Motor neuron (in vitro differentiated cells): Measurements from ENCODE around the gene UQCC2. TPM values are rescaled to one million over a fixed set of nuclear protein-coding genes. Genes with fewer than 3 reads are reported as not detected.
A peak's percentile ranks its signal among the peaks of the same experiment; 100 is the strongest.

Experiments used
- ATAC-seq, 8 experiments: fragments of 200-7000 bp; cut with Tn5 transposase; replicated peaks in 6 of 8; 2 replicates each; pipeline ENCODE4 v1.8.0; 2021; ENCODE audit warnings: mild to moderate bottlenecking in 8 of 8, moderate library complexity in 8 of 8
- H3K27ac ChIP-seq, 2 donors: fragments of 250-450 bp; sonication (Bioruptor Pico); 2 replicates each; pipeline ENCODE4 v1.9.0; 2021; ENCODE audit warnings: antibody characterized with exemption in 2 of 2, mild to moderate bottlenecking in 2 of 2, moderate library complexity in 1 of 2
- H3K4me1 ChIP-seq, 2 donors: fragments of 250-450 bp; sonication (Bioruptor Pico); replicated peaks in 1 of 2; 2 replicates each; pipeline ENCODE4 v1.6.1; 2021; ENCODE audit warnings: antibody characterized with exemption in 2 of 2, mild to moderate bottlenecking in 2 of 2, moderate library complexity in 1 of 2
- H3K4me3 ChIP-seq, 5 donors: fragments of 250-450 bp; sonication (Bioruptor Pico); 2 replicates each; pipeline ENCODE4 v1.9.0; 2021; ENCODE audit warnings: antibody characterized with exemption in 5 of 5, mild to moderate bottlenecking in 5 of 5, moderate library complexity in 4 of 5
- WGBS, 10 experiments: fragments of 450-650 bp; shearing (Covaris generic); methylation state at CpG; one replicate each; pipeline ENCODE4 v1.0.0; 2022; 5-methylcytosine and 5-hydroxymethylcytosine counted together
- in situ Hi-C, 9 experiments: fragments of 400-800 bp; cut with MboI; loops; one replicate each; pipeline ENCODE4 v1.15.0; 2021; ENCODE audit warnings: low sequenced_read_pairs in 9 of 9, low pct_unique_long_range_greater_than_20kb in 2 of 9; ENCODE audit not compliant: unreplicated experiment in 9 of 9
- total RNA-seq, 8 experiments: library from RNA; unstranded; fragments of 300-600 nt; gene quantifications; 2 replicates each; pipeline versions ENCODE4 v1.2.3 to v1.2.4, GENCODE V29; 2022

UQCC2 gene
- total RNA-seq = 100 to 1,000 TPM in 2 of 8 experiments, 10 to 100 TPM in 6; 53.4 to 130 (median 71.2) TPM

DNA sequence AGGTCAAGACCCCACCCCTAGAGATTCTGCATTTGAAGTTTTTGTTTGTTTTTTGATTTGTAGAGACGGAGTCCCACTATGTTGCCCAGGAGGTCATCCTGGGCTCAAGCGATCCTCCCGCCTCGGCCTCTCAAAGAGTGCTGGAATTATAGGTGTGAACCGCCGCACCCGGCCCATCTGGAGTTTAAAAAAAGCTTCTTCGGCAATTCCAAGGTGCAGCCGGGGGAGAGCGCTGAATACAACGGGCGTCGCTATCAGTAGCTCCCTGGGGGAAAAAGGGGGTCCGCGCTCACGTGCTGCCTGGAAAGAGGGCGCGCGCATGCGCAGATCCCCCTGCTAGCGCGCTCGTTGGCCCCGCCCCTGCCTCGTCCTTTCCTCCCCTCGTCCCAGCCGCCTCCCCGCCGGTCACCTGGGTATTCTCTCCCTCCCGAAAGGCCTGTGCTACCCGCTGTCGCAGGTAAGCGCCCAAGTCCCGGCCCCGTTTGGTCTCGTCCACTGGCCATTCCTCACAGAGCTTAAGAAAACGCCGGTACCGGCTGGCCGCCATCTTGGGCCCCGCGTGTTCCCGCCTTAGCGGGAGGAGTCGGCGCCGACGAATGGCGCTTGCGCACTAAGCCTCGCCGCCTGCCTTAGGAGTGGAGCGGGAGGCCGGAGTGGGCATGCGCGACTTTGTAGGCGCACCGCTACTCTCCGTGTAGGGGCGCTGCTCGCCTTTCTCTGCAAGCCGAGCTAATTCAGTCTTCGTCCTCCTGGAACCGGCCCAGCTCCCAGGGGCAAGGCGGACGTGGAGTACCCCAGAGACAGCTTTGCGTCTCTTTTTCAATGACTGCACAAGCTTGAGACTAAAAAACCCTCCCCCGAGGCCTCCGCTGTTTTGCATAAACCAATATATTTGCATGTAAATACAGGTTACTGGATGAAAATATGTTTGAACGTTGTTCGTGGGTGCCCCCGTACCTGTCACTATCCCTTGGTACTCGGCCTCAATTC lies at the start of gene UQCC2:
UQCC2 (minus strand) TSS at position 561 of the 990 bp plus-strand sequence; CDS start at position 547, 14 bp downstream.
- WGBS, 10 experiments = 0 to 62% (median 20%) methylated on average over 3 to 15 of the region's 73 CpGs
- in situ Hi-C loops = loop anchor here in 1 of 9 experiments (25.0 kb wide), 1 partner anchor 451 kb away; no protein-coding TSS in a partner anchor
- Histone ChIP-seq H3K4me3 (peak within 1 kb of the TSS; percentile 66 to 95 (median 87)), H3K27ac (peak within 1 kb of the TSS; percentile 98 to 99), H3K4me1 (peaks cover 16 to 23% of the 10 kb centered on the region in 2 donors)
- ATAC-seq = peak; percentile 85 to 97 (median 95)

DNA sequence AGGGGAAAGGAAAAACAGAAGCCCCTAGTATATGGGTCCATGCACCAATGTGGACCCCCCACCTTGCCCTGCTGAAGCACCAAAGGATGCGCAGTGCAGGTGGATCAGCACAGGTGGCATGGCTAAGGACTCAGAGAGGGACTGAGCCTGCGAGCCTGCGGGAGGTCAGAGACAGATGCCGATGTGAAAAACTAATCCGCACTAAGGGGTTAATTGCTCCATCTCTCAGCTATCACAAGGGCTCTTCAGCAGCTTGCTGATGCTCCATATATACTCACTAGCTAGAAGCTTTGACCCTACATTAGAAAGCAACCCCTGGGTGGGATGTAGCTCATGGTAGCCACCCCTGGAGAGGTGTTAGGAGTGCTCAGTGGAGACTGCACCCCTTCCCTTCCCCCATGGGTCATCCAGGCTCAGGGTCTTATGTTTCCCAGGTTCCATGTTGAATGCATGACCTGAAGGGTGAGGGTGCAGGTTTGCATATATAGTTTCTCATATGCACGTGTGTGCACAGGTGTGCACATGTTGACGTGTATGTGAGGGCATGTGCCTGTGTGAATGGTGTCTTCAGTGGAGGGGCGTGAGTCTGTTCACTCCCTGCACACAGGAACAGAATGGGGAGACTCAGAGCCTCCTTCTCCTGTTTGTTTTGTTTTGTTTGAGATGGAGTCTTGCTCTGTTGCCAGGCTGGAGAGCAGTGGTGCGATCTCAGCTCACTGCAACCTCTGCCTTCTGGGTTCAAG lies 48.6 kb upstream of the UQCC2 start:
- no peak for ATAC-seq
- H3K4me3 ChIP-seq = no peak overlapping the region
- WGBS, 10 experiments = 69 to 100% (median 92%) methylated on average over 1 to 9 of the region's 9 CpGs; no CpG with 5 or more reads in 3 of the 10 experiments
- H3K4me1 ChIP-seq = peaks cover 14 to 21% of the 10 kb centered on the region in 2 donors
- H3K27ac ChIP-seq = no peak overlapping the region
- in situ Hi-C loops = loop anchor here in 7 of 9 experiments (10.0 to 25.0 kb wide), 3 partner anchors 377 to 402 kb away; partner anchors contain the start of gene GRM4 (in 3 of the 7)

DNA sequence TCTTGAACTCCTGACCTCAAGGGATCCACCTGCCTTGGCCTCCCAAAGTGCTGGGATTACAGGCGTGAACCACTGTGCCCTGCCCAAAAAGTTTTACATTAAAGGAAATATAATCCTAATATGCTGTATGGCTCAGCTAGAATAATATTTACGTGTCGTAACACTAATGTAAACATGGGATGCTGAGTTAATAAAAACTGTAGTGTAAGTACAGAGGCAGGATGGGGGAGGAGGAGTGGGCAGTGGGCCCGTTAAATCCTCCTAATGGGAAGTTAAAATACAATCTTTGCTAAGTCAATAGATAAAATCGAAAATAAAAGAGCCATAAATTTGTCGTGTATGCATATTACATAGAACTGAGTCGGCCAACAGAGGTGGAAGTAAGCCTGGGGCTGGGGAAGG lies 47.3 kb upstream of the UQCC2 start:
- Histone ChIP-seq H3K4me1 (peaks cover 27% of the 10 kb centered on the region in 2 donors), H3K27ac (no peak overlapping the region), H3K4me3 (no peak overlapping the region)
- peak in 1 of 8 experiments; percentile 66 for ATAC-seq
- in situ Hi-C loops = loop anchor here in 5 of 9 experiments (25.0 kb wide), 2 partner anchors 378 to 403 kb away; partner anchors contain the start of gene GRM4 (in 3 of the 5)
- 0 to 86% (median 67%) methylated on average over 2 to 7 of the region's 7 CpGs for WGBS, 10 experiments

DNA sequence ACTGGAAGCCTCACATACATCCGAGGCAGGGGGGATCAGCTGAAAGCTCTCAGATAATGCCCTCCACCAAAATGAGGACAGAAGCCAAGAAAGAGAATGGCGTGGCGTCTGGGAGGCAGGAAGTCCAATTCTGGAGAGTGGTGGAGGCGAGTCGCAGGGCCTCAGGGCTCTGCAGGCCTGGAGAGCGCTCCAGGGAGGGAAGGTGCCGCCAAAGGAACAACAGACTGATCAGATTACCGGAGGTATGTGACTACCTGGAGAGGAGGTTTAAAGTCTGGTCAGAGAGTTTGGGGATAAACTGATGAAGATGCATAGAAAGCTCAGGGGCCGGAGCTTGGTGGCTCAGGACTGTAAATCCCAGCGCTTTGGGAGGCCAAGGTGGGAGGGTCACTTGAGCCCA lies 46.4 kb upstream of the UQCC2 start:
- no peak overlapping the region for H3K27ac ChIP-seq
- no peak overlapping the region for H3K4me3 ChIP-seq
- in situ Hi-C loops = loop anchor here in 5 of 9 experiments (25.0 kb wide), 2 partner anchors 379 to 404 kb away; partner anchors contain the start of gene GRM4 (in 3 of the 5)
- peaks cover 27% of the 10 kb centered on the region in 2 donors for H3K4me1 ChIP-seq
- no peak for ATAC-seq
- WGBS, 10 experiments = 42 to 90% (median 80%) methylated on average over 2 to 7 of the region's 10 CpGs; no CpG with 5 or more reads in 1 of the 10 experiments

DNA sequence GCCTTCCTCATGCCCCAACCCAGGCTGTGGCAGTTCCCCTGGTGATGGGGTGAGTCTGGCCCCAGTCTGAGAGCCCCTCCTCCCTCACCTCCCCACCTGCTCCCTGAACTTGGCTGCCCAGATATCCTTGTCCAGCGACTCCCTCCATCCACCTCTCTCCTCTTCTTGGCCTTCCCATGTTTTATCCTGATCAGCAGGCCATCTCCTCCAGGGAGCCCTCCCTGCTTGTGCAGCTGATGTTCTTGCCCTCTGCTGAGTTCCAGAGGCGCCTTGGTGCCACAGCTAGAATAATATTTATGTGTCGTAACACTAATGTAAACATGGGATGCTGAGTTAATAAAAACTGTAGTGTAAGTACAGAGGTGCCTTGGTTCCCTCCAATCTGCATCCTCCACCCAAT lies 45.6 kb upstream of the UQCC2 start:
- peaks cover 28 to 29% of the 10 kb centered on the region in 2 donors for H3K4me1 ChIP-seq
- ATAC-seq = no peak
- H3K27ac ChIP-seq = no peak overlapping the region
- WGBS, 10 experiments = 72 to 90% (median 85%) methylated on average over 1 to 3 of the region's 3 CpGs; no CpG with 5 or more reads in 6 of the 10 experiments
- H3K4me3 ChIP-seq = no peak overlapping the region
- in situ Hi-C loops = loop anchor here in 5 of 9 experiments (25.0 kb wide), 2 partner anchors 380 to 405 kb away; partner anchors contain the start of gene GRM4 (in 3 of the 5)

DNA sequence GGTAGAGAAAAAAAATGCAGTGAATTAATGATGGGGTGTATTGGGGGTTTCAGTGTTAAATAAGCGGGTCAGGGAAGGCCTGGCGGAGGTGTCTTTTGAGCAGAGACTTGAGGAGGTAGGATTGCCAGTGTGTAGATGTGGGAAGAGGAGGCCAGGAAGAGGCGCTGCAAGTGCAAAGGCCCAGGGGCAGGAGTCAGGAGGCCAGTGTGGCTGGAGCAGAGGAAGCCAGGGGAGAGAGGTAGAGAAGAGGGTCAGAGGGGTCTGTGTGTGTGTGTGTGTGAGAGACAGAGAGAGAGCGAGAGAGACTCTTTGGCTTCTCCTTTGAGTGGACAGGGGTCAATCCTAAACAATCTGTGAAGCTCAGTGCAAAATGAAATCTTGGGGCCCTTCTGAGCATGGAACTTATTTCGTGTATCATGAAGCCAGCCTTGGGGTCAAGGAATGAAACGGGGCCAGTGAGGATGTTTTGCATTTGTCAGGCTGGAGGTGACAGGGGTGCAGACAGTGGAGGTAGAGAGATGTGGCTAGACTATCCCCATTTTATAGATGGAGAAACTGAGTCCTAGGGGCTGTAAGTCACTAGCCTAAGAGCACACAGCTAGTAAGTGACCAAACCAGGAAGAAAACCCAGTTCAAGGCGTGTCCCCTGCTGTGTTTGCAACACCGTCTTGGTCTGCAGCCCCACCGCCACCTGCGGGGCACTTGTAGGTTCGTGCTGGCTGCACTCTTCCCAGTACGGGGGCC lies 44.9 kb upstream of the UQCC2 start:
- peaks cover 28 to 31% of the 10 kb centered on the region in 2 donors for H3K4me1 ChIP-seq
- no peak overlapping the region for H3K27ac ChIP-seq
- H3K4me3 ChIP-seq = no peak overlapping the region
- in situ Hi-C loops = loop anchor here in 5 of 9 experiments (25.0 kb wide), 2 partner anchors 381 to 406 kb away; partner anchors contain the start of gene GRM4 (in 3 of the 5)
- WGBS, 10 experiments = 69 to 100% (median 87%) methylated on average over 3 to 11 of the region's 12 CpGs; no CpG with 5 or more reads in 1 of the 10 experiments
- no peak for ATAC-seq

DNA sequence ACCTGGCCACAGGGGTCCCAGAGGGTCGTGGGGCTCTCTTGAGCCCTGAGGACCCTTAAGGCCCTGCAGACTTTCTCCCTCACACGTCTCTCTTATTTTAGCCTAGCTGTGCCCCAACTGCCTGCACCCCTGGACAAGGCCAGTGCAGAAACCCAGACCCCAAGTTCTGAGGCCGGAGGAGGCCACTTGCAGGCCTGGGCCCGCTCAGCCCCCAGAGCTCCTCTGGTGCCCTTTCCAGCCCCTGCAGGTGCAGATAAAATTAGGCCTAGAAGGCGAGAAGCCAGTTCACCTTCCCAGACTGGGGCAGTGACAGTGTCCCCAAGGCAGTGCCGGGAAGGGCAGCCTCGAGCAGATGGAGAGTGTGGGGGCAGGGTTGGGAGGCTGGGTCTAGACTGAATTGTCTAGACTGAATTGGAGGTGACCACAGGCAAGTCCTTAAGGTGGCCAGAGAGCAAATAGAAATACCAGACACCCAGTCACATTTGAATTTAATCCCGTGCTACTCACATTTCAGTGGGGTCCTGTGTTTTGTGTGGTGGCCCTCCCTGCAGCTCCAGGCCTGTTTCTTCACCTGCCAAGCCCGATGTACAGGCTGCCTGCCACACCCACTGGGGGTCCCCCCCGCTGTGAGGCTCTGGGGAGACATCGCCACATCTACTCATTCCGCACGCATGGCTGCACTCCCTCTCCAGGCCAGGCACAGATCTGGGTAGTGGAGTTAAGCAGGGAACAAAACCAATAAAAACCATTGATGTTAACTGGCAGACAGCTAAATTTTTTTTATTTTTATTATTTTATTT lies 43.8 kb upstream of the UQCC2 start:
- in situ Hi-C loops = loop anchor here in 5 of 9 experiments (25.0 kb wide), 2 partner anchors 382 to 407 kb away; partner anchors contain the start of gene GRM4 (in 3 of the 5)
- ATAC-seq = peak in 4 of 8 experiments; percentile 54 to 74 (median 66)
- H3K4me3 ChIP-seq = no peak overlapping the region
- 56 to 100% (median 72%) methylated on average over 1 to 10 of the region's 13 CpGs; no CpG with 5 or more reads in 5 of the 10 experiments for WGBS, 10 experiments
- no peak overlapping the region for H3K27ac ChIP-seq
- H3K4me1 ChIP-seq = peaks cover 30 to 35% of the 10 kb centered on the region in 2 donors

DNA sequence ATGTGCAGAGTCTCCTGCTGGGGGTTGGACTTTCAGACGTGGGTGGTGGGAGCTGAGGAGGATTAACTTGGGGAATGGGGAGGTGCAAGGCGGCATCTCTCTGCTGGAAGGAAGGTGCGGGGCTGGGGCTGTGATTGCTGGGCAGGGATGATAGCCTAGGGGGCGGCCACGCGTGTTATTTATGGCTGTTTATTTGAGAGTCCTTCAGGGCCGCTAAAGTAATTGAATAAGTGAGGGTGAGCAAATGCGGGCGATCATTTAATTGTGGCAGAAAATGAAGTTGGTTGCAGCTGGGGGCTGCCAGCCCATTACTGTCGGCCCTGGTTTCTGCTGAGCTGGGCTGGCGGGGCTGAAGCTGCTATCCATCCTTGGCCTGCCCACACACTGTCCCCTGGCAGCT lies 42.7 kb upstream of the UQCC2 start:
- Histone ChIP-seq H3K4me3 (no peak overlapping the region), H3K4me1 (peaks cover 38 to 39% of the 10 kb centered on the region in 2 donors), H3K27ac (no peak overlapping the region)
- in situ Hi-C loops = loop anchor here in 5 of 9 experiments (25.0 kb wide), 2 partner anchors 383 to 408 kb away; partner anchors contain the start of gene GRM4 (in 3 of the 5)
- 55 to 100% (median 75%) methylated on average over 1 to 8 of the region's 11 CpGs; no CpG with 5 or more reads in 6 of the 10 experiments for WGBS, 10 experiments
- ATAC-seq = peak in 5 of 8 experiments; percentile 21 to 68 (median 21)

DNA sequence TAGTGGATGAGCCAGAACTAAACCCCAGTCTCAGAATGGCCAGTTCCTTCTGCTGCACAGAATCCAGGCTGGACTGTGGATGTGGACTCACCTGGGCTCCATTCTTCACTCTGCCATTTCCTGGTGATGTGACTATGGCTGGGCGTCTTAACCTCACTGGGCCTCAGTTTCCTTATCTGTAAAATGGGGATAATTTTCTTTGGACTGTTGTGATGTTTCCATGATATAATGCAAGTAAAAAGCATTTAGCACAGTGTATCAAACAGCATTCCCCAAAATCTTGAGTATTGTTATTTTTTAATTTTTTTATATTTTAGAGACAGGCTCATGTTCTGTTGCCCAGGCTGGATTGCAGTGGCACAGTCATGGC lies 41.1 kb upstream of the UQCC2 start:
- peaks cover 44 to 48% of the 10 kb centered on the region in 2 donors for H3K4me1 ChIP-seq
- no peak for ATAC-seq
- in situ Hi-C loops = loop anchor here in 5 of 9 experiments (25.0 kb wide), 2 partner anchors 385 to 410 kb away; partner anchors contain the start of gene GRM4 (in 3 of the 5)

DNA sequence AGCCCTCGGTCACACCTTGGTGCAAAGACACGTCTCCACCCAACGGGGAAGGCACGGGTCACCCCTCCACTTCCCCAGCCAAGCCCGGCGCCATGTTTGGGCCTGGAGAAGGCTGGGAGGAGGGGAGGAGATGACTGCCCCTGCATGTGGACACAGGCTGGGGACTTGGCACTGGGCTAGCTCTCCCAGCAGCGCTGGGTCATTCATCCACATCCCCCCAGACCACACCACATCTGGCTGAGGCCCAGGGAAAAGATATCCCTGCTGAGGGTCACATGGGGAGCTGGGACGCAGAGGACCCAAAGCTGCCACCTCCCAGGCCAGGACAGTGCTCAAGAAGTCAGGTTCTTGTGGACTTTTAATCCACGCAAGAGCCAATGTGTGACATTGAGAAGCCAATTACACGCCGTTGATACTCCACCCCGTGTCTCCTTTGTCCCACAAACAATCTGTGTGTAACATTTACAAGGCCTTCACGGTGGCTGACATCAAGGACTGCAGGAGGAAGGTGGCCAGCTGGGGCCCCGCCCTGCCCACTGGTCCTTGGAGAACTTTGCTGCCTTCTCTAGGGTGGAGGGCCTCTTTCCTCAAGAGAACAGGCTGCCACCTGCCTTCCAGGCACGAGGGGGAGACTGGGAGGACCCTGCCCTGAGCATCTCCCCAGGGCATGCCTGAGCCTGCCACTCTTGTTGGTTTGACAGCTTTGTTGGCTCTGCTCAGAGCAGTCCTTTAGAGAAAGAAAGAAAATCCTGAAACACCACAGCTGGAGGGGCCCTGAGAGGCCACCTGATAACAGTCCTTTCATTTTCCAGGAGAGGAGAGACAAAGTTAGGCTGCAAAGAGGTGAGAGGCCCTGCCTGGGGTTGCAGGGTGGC lies 40.5 kb upstream of the UQCC2 start:
- Histone ChIP-seq H3K27ac (no peak overlapping the region), H3K4me3 (no peak overlapping the region), H3K4me1 (peaks cover 50 to 54% of the 10 kb centered on the region in 2 donors)
- peak in 3 of 8 experiments; percentile 17 to 63 (median 39) for ATAC-seq
- in situ Hi-C loops = loop anchor here in 5 of 9 experiments (25.0 kb wide), 2 partner anchors 385 to 410 kb away; partner anchors contain the start of gene GRM4 (in 3 of the 5)
- 35 to 93% (median 80%) methylated on average over 1 to 4 of the region's 15 CpGs; no CpG with 5 or more reads in 5 of the 10 experiments for WGBS, 10 experiments

More for the DNA sequence above, 41.1 kb upstream of the UQCC2 start:
- Histone ChIP-seq H3K4me3 (no peak overlapping the region), H3K27ac (no peak overlapping the region)
- 100% methylated on average over 1 of the region's 1 CpG; no CpG with 5 or more reads in 6 of the 10 experiments for WGBS, 10 experiments
